Measurements from ENCODE around the gene CACNA1S. TPM values are rescaled to one million over a fixed set of nuclear protein-coding genes. Genes with fewer than 3 reads are reported as not detected.

CACNA1S gene
- total RNA-seq, 1 experiment from 2014 or later: not detected

GRCh38 chr1:201096977-201097856, 15.0 kb downstream of the CACNA1S start:
- H3K4me1 Mint-ChIP-seq: peaks cover 7 to 13% of the 10 kb centered on the region in 2 experiments; a peak in 3 of 4 replicates

More at GRCh38 chr1:201096977-201097856, 15.0 kb downstream of the CACNA1S start:
- H3K79me2 ChIP-seq (ENCODE audit: insufficient read depth, low read length): no peaks in the 10 kb centered on the region
- H4K20me1 ChIP-seq (ENCODE audit: control insufficient read depth, insufficient read depth, insufficient read length): no peaks in the 10 kb centered on the region
- no peak overlapping the region for H3K23ac ChIP-seq (ENCODE audit: insufficient read length, low read depth, low read length)
- no peak overlapping the region for H2AFZ ChIP-seq (ENCODE audit: low read length)
- no peak overlapping the region for H3K56ac ChIP-seq (ENCODE audit: insufficient read length, low read depth, low read length)
- no peak overlapping the region for H3K4me2 ChIP-seq (ENCODE audit: insufficient read depth, insufficient read length, low read length)
- H2BK12ac ChIP-seq (ENCODE audit: insufficient read length, low read depth, low read length): no peak overlapping the region
- no peak overlapping the region for H3K18ac ChIP-seq (ENCODE audit: insufficient read length, low read depth, low read length)
- H3K27ac ChIP-seq (ENCODE audit: insufficient read length, low read depth, low read length): no peak overlapping the region
- no peaks in the 10 kb centered on the region for H3K36me3 Mint-ChIP-seq (ENCODE audit: insufficient read depth in 1 of 3, low read depth in 3 of 3)
- no peak overlapping the region for H3T11ph ChIP-seq (ENCODE audit: low read length)
- no peak for DNase-seq
- H4K8ac ChIP-seq (replicated peaks; ENCODE audit: insufficient read length, low read depth, low read length): no peak overlapping the region
- H2BK15ac ChIP-seq (ENCODE audit: low read depth, low read length): no peak overlapping the region
- no peak for TF ChIP-seq CTCF (conservative IDR thresholded peaks at IDR 0.05)
- H2BK20ac ChIP-seq (ENCODE audit: low read depth, low read length, poor library complexity, severe bottlenecking): no peak overlapping the region
- H2BK120ac ChIP-seq (ENCODE audit: low read depth, low read length, poor library complexity, severe bottlenecking): no peak overlapping the region
- no peak overlapping the region for H3K27ac Mint-ChIP-seq
- H3K9me3 Mint-ChIP-seq: no peaks in the 10 kb centered on the region
- peaks cover 1% of the 10 kb centered on the region for H3K27me3 Mint-ChIP-seq (ENCODE audit: low read depth)
- no peak overlapping the region; the same call in 1 of the 2 replicates for H3K14ac ChIP-seq (ENCODE audit: insufficient read depth, low read length)
- no peaks in the 10 kb centered on the region; the same call in 1 of the 2 replicates for H3K27me3 ChIP-seq (ENCODE audit: insufficient read depth, low read length)
- no peaks in the 10 kb centered on the region for H3K4me1 ChIP-seq (ENCODE audit: insufficient read depth, low read length)
- H3K4ac ChIP-seq (ENCODE audit: low read depth, low read length): no peak overlapping the region
- no peaks in the 10 kb centered on the region for H3K9me3 ChIP-seq (ENCODE audit: control insufficient read depth, low read depth, low read length)
- H3K4me3 Mint-ChIP-seq: no peak overlapping the region
- no CpG with 5 or more reads among the region's 17 CpGs for WGBS (ENCODE audit: extremely low coverage, insufficient read length, low lambda C conversion rate)
- no peak overlapping the region for H4K5ac ChIP-seq (ENCODE audit: insufficient read length, low read depth, low read length)
- H3K23me2 ChIP-seq (ENCODE audit: insufficient read length, low read depth, low read length, poor library complexity, severe bottlenecking): no peaks in the 10 kb centered on the region
- H4K91ac ChIP-seq (ENCODE audit: insufficient read length, low read depth, low read length): no peak overlapping the region
- no peak overlapping the region for H3K9ac ChIP-seq (ENCODE audit: extremely low read depth, insufficient read length, low read length)
- H3K79me1 ChIP-seq (ENCODE audit: insufficient read depth, low read depth, low read length, poor library complexity, severe bottlenecking): no peaks in the 10 kb centered on the region
- no peak overlapping the region for H2BK5ac ChIP-seq (ENCODE audit: insufficient read length, low read length)
- H2AK5ac ChIP-seq (ENCODE audit: insufficient read length, low read length): no peak overlapping the region

Measured in H9 (cell line).